Measurements from ENCODE around the gene SLC25A13.

DNA sequence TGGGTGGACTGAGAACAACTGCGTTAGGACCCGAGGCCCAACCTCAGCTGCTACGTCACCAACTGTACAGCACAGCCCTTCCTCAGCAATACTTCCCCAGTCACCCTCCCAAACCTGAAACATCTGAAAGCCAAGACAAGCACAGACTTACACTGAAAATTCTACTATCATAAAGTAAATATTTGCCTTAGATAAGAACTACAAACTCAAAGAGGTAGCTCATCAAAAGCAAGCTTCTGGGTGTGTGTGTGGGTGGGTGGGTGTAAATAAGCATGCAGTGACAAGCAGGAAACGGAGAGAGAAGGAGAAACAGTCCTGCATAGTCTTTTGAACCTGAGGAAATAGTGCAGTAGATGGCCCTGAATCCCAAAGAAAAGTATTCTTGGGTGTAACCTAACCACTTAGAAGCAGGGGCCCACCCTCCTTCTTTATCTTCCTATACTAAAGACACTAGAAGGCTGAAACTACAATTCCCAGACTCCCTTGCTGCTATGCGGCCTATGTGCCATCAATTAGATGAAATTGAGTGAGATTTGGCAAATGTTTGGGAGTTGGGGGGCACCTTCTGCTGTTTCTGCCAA is 18.7 kb downstream of the SLC25A13 start:
- TF ChIP-seq, protein P1, sequence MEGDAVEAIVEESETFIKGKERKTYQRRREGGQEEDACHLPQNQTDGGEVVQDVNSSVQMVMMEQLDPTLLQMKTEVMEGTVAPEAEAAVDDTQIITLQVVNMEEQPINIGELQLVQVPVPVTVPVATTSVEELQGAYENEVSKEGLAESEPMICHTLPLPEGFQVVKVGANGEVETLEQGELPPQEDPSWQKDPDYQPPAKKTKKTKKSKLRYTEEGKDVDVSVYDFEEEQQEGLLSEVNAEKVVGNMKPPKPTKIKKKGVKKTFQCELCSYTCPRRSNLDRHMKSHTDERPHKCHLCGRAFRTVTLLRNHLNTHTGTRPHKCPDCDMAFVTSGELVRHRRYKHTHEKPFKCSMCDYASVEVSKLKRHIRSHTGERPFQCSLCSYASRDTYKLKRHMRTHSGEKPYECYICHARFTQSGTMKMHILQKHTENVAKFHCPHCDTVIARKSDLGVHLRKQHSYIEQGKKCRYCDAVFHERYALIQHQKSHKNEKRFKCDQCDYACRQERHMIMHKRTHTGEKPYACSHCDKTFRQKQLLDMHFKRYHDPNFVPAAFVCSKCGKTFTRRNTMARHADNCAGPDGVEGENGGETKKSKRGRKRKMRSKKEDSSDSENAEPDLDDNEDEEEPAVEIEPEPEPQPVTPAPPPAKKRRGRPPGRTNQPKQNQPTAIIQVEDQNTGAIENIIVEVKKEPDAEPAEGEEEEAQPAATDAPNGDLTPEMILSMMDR (conservative IDR thresholded peaks at IDR 0.05): no peak
- TF ChIP-seq ZFX (IDR thresholded peaks at IDR 0.05): no peak
